Fibroblast of lung (primary cell): ENCODE measurements around the gene ZFYVE27. TPM values are rescaled to one million over a fixed set of nuclear protein-coding genes. Genes with fewer than 3 reads are reported as not detected.

Experiments used
- DNase-seq, 2 donors: peaks; one replicate each; pipeline versions ENCODE4 v3.0.0 to v3.0.0-alpha.2; 2010; ENCODE audit warnings: low read depth in 2 of 2
- H2AFZ ChIP-seq: 2 replicates; pipeline ENCODE4 v1.5.1; 2012; ENCODE audit warnings: low read length, control low read depth, inconsistent platforms
- H3K27ac ChIP-seq: 2 replicates; pipeline ENCODE4 v1.5.1; 2011; ENCODE audit warnings: low read length, control low read depth; ENCODE audit not compliant: insufficient read depth
- H3K27me3 ChIP-seq: 2 replicates; pipeline ENCODE4 v1.5.1; 2011; ENCODE audit warnings: mild to moderate bottlenecking, low read length; ENCODE audit not compliant: control insufficient read depth, insufficient read depth
- H3K36me3 ChIP-seq: 2 replicates; pipeline ENCODE4 v1.5.1; 2011; ENCODE audit warnings: low read length; ENCODE audit not compliant: control insufficient read depth, insufficient read depth
- H3K4me1 ChIP-seq: 2 replicates; pipeline ENCODE4 v1.5.1; 2011; ENCODE audit warnings: low read length; ENCODE audit not compliant: control insufficient read depth, insufficient read depth; ENCODE audit errors: extremely low read depth
- H3K4me2 ChIP-seq: 2 replicates; pipeline ENCODE4 v1.5.1; 2011; ENCODE audit warnings: low read length, control low read depth; ENCODE audit not compliant: insufficient read depth; ENCODE audit errors: extremely low read depth
- H3K4me3 ChIP-seq, 4 experiments: fragments of 200-600 bp in 1 of 4; sonication (generic) in 1 of 4; replicated peaks in 1 of 4; 2 replicates each; pipeline ENCODE4 v1.5.1; 2011 to 2016; ENCODE audit warnings: low read length in 4 of 4, low read depth in 3 of 4, mild to moderate bottlenecking in 3 of 4, control low read depth in 2 of 4, inconsistent platforms in 1 of 4, mixed read lengths in 1 of 4; ENCODE audit not compliant: insufficient read depth in 1 of 4; ENCODE audit errors: control extremely low read depth in 1 of 4
- H3K79me2 ChIP-seq: 2 replicates; pipeline ENCODE4 v1.5.1; 2012; ENCODE audit warnings: mild to moderate bottlenecking, low read length, inconsistent platforms; ENCODE audit not compliant: control insufficient read depth, insufficient read depth
- H3K9ac ChIP-seq: 2 replicates; pipeline ENCODE4 v1.5.1; 2011; ENCODE audit warnings: mild to moderate bottlenecking, low read length, control low read depth; ENCODE audit not compliant: insufficient read depth
- H3K9me3 ChIP-seq: 2 replicates; pipeline ENCODE4 v1.5.1; 2012; ENCODE audit warnings: low read depth, low read length; ENCODE audit not compliant: control insufficient read depth, insufficient read depth
- H4K20me1 ChIP-seq: 2 replicates; pipeline ENCODE4 v1.5.1; 2011; ENCODE audit warnings: low read length; ENCODE audit not compliant: control insufficient read depth, insufficient read depth; ENCODE audit errors: extremely low read depth
- CTCF ChIP-seq, 2 donors: IDR thresholded peaks in 1 of 2; conservative IDR thresholded peaks in 1 of 2; 1 replicate in 1 of 2; 2 replicates in 1 of 2; pipeline ENCODE4 v1.5.1; 2011 to 2012; ENCODE audit warnings: low read length in 2 of 2, control low read depth in 1 of 2, inconsistent platforms in 1 of 2, low read depth in 1 of 2, mild to moderate bottlenecking in 1 of 2
- EZH2 ChIP-seq: IDR thresholded peaks from 2 replicates; pipeline ENCODE4 v1.5.1; 2012; ENCODE audit warnings: low read length, control low read depth, mild to moderate bottlenecking; ENCODE audit errors: missing control alignments
- polyA plus RNA-seq, 2 donors: library from polyadenylated mRNA; depleted of rRNA in 1 of 2; stranded (reverse) in 1 of 2; unstranded in 1 of 2; fragments of >200 nt; gene quantifications; 2 replicates each; pipeline ENCODE4 v1.2.1, GENCODE V29; 2011 to 2012; ENCODE audit warnings: missing spikeins in 1 of 2
- total RNA-seq: library from RNA; depleted of rRNA; stranded (reverse); fragments of >200 nt; gene quantifications from 2 replicates; pipeline ENCODE4 v1.2.1, GENCODE V29; 2014

The ZFYVE27 gene
- total and polyA plus RNA-seq, 2 donors (not counting 1 experiment from before 2014, with no cell fraction given): 8.3 to 22.1 TPM

GRCh38 chr10:97771055-97771891 is 34.3 kb downstream of the ZFYVE27 start:
- no peaks in the 10 kb centered on the region for H3K9me3 ChIP-seq
- TF ChIP-seq EZH2: peak; percentile 89
- TF ChIP-seq CTCF (conservative IDR thresholded peaks at IDR 0.05 in 1 of 2, IDR thresholded peaks at IDR 0.05 in 1 of 2; ENCODE audit: low read depth in 1 of 2, low read length in 2 of 2): no peak
- DNase-seq: peak; percentile 9 to 45
- no peak overlapping the region for H3K4me3 ChIP-seq
- no peaks in the 10 kb centered on the region for H3K36me3 ChIP-seq
- H3K27me3 ChIP-seq: peaks cover 30% of the 10 kb centered on the region
- no peaks in the 10 kb centered on the region for H3K4me1 ChIP-seq
- H2AFZ ChIP-seq: no peak overlapping the region
- H4K20me1 ChIP-seq: no peaks in the 10 kb centered on the region
- no peak overlapping the region for H3K4me2 ChIP-seq
- H3K27ac ChIP-seq: no peak overlapping the region
- no peaks in the 10 kb centered on the region for H3K79me2 ChIP-seq
- H3K9ac ChIP-seq: no peak overlapping the region

GRCh38 chr10:97771913-97772823 is 35.2 kb downstream of the ZFYVE27 start, which contains the start of gene SFRP5:
SFRP5 (minus strand) TSS chr10:97771999; CDS start chr10:97771833, 166 bp downstream.
- Histone ChIP-seq H3K4me3 (no peak within 1 kb of the TSS), H3K9ac (no peak within 1 kb of the TSS), H3K27me3 (peaks cover 30% of the 10 kb centered on the region), H4K20me1 (no peaks in the 10 kb centered on the region), H3K27ac (no peak within 1 kb of the TSS), H3K79me2 (no peaks in the 10 kb centered on the region), H3K9me3 (no peaks in the 10 kb centered on the region), H3K4me2 (no peak within 1 kb of the TSS), H3K36me3 (no peaks in the 10 kb centered on the region), H2AFZ (no peak within 1 kb of the TSS), H3K4me1 (no peaks in the 10 kb centered on the region)
- DNase-seq: no peak
- TF ChIP-seq CTCF (conservative IDR thresholded peaks at IDR 0.05 in 1 of 2, IDR thresholded peaks at IDR 0.05 in 1 of 2; ENCODE audit: low read depth in 1 of 2, low read length in 2 of 2) (no peak), EZH2 (peak; percentile 85)

GRCh38 chr10:97773096-97773495 is 36.2 kb downstream of the ZFYVE27 start:
- Histone ChIP-seq H3K4me1 (no peaks in the 10 kb centered on the region), H4K20me1 (no peaks in the 10 kb centered on the region), H3K4me3 (no peak overlapping the region), H3K4me2 (no peak overlapping the region), H3K79me2 (no peaks in the 10 kb centered on the region), H3K36me3 (no peaks in the 10 kb centered on the region), H3K27me3 (peaks cover 30% of the 10 kb centered on the region), H3K9ac (no peak overlapping the region), H3K27ac (no peak overlapping the region), H2AFZ (no peak overlapping the region), H3K9me3 (no peaks in the 10 kb centered on the region)
- no peak for TF ChIP-seq CTCF (conservative IDR thresholded peaks at IDR 0.05 in 1 of 2, IDR thresholded peaks at IDR 0.05 in 1 of 2; ENCODE audit: low read depth in 1 of 2, low read length in 2 of 2)
- no peak for TF ChIP-seq EZH2
- no peak for DNase-seq
